Spleen (tissue), 7 donors: ENCODE measurements around the gene KLHL40.

Experiments
- CTCF ChIP-seq, 11 experiments: fragments of 200-600 bp in 7 of 11; fragments of 450-650 bp in 4 of 11; sonication (generic) in 4 of 11; IDR thresholded peaks in 8 of 11; conservative IDR thresholded peaks in 3 of 11; 1 replicate in 7 of 11; 2 replicates in 4 of 11; pipeline versions ENCODE4 v1.4.0 to v1.8.0; 2016 to 2021; ENCODE audit warnings: antibody characterized with exemption in 11 of 11, inconsistent platforms in 4 of 11, mild to moderate bottlenecking in 1 of 11
- POLR2A ChIP-seq, 3 donors: fragments of 450-650 bp; IDR thresholded peaks; one replicate each; pipeline ENCODE4 v1.5.1; 2017; ENCODE audit warnings: antibody characterized with exemption in 3 of 3, mild to moderate bottlenecking in 1 of 3
- POLR2AphosphoS5 ChIP-seq, 3 donors: sonication (generic); formaldehyde crosslinking; IDR thresholded peaks; one replicate each; pipeline ENCODE4 v1.5.1; 2017; ENCODE audit warnings: antibody characterized with exemption in 3 of 3
- donor health status: DM: no; HTN: no; CAD: no; lungs with moderate emphysema.
- donor health status: DM: no; HTN: no; CAD: no.
- donor health status: DM: no; HTN: no; CAD: no.

- TF ChIP-seq POLR2A (IDR thresholded peaks at IDR 0.05) (no peak), POLR2AphosphoS5 (IDR thresholded peaks at IDR 0.05) (no peak), CTCF (IDR thresholded peaks at IDR 0.05 in 8 of 11, conservative IDR thresholded peaks at IDR 0.05 in 3 of 11) (no peak)
Measured at GRCh38 chr3:42637001-42637400, 48.3 kb upstream of the KLHL40 start.
